WI38 (cell line): ENCODE results near the gene PJVK.
"Not testable (repeated sequence)": the region's sequence is repeated elsewhere in the genome, so short reads cannot be mapped to it uniquely, and the experiment has no call there.

Experiments
- H3K4me3 ChIP-seq: 2 replicates; pipeline ENCODE4 v1.5.1; 2011; ENCODE audit warnings: low read depth, mild to moderate bottlenecking, control low read depth, low read length
- TF ChIP-seq, protein P1 (sequence below): IDR thresholded peaks from 2 replicates; pipeline ENCODE4 v1.5.1; 2012; ENCODE audit warnings: low read depth, mild to moderate bottlenecking, control low read depth, low read length

Gene PJVK

DNA sequence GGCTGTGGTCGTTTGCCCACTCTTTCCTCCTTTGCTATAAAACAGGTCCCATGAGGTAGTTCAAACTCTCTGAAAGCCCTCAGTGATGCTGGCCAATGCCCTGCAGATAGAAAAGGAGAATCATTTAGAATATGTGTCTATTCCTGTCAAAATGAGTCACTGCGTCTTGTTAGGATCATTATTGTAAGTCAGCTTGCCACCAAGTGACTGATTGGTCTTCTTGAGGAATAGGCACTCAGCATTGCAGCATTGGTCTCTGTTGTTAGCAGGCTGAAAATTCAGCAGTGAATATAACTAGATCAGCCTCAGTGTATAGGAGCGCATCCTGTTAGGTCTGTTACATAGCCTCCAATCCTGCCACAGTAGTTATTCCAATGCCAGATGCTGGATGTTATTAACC, 29.1 kb upstream of the PJVK start:
- no peak overlapping the region for H3K4me3 ChIP-seq
- TF ChIP-seq, protein P1, sequence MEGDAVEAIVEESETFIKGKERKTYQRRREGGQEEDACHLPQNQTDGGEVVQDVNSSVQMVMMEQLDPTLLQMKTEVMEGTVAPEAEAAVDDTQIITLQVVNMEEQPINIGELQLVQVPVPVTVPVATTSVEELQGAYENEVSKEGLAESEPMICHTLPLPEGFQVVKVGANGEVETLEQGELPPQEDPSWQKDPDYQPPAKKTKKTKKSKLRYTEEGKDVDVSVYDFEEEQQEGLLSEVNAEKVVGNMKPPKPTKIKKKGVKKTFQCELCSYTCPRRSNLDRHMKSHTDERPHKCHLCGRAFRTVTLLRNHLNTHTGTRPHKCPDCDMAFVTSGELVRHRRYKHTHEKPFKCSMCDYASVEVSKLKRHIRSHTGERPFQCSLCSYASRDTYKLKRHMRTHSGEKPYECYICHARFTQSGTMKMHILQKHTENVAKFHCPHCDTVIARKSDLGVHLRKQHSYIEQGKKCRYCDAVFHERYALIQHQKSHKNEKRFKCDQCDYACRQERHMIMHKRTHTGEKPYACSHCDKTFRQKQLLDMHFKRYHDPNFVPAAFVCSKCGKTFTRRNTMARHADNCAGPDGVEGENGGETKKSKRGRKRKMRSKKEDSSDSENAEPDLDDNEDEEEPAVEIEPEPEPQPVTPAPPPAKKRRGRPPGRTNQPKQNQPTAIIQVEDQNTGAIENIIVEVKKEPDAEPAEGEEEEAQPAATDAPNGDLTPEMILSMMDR, result no peak

DNA sequence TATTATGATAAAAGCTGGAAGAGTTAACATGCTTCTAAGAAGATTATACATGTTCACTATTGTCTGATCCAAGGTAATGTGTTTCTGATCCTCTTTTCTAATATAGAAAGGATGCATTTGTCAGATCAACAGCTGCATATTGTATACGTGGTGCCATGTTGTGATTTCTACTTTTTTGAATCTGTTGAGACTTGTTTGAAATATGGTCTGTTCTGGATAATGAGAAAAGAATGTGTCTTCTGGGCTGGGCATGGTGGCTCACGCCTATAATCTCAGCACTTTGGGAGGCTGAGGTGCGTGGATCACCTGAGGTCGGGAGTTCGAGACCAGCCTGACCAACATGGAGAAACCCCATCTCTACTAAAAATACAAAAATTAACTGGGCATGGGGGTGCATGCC, 27.4 kb upstream of the PJVK start:
- H3K4me3 ChIP-seq, result not testable (repeated sequence)

DNA sequence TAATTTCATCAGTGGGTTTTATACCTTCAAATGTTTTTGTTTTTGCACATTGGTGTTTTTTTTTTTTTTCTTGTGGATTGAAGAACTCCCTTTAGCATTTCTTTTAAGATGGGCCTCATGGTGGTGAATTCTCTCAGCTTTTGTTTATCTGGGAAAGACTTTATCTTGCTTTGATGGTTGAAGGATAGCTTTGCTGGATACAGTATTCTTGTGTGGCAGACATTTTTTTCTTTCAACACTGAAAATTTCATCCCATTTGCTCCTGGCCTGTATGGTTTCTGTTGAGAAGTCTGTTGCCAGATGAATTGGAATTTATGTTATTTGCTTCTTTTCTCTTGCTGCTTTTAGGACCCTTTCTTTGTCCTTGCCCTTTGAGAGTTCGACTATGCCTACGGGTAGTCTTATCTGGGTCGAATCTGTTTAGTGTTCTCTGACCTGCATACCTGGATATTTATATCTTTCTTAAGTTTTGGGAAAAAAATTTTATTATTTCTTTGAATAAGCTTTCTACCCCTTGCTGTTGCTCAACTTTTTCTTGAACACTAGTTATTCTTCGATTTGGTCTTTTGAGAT, 25.8 kb upstream of the PJVK start:
- TF ChIP-seq, protein P1, result no peak
- H3K4me3 ChIP-seq, result no peak overlapping the region

DNA sequence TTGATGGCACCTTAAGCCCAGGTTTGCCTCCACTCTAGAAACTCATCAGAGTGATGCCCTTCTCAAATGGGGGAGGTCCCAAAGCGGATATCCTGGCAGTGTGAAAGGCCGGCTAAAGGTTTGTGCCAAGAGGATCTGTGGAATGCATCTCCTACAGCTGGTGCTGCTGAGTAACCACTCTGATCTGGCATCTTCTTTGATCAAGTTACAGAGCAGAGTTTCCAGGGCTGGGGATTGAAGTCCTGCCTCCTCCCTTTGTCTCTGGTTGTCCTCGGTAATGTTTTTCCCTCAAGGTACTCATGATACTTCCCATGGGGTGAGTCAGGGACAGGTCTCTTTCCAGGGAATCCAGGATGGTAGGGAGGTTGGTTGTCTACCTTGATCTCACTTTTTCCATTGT, 24.8 kb upstream of the PJVK start:
- TF ChIP-seq, protein P1, result no peak
- H3K4me3 ChIP-seq, result no peak overlapping the region

DNA sequence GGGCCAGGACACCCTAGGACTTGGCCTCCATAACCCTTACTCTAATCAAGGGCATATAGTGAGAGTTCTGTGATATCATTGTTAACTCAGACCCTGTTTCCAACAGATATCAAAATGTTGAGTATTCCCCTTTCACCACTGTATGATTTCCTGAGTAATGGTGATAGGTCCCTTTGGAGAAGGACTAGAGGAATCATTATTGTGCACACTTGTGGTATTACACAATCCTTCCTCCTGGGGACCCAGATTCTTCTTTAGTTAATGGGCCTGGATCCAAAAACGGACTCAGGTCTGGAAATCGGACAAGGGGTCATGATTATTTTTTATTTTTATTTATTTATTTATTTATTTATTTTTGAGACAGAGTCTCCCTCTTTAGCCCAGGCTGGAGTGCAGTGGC, 23.7 kb upstream of the PJVK start:
- H3K4me3 ChIP-seq, result no peak overlapping the region
- TF ChIP-seq, protein P1, result no peak

DNA sequence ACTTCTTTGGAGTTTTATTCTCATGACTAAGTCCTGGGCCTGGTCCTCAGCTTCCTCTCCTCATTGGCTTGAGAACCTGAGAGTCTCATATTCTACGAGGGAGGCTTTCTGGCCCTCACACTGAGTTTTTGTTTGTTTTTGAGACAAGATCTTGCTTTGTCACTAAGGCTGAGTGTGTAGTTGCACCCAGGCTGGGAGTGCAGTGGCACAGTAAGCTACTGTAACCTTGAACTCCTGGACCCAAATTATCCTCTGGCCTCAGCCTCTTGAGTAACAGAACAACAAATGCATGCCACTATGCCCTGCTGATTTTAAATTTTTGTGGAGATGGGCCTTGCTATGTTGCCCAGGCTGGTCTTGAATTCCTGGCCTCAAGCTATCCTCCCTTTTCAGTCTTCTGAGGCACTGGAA, 22.8 kb upstream of the PJVK start:
- H3K4me3 ChIP-seq, result no peak overlapping the region
- TF ChIP-seq, protein P1, result no peak

DNA sequence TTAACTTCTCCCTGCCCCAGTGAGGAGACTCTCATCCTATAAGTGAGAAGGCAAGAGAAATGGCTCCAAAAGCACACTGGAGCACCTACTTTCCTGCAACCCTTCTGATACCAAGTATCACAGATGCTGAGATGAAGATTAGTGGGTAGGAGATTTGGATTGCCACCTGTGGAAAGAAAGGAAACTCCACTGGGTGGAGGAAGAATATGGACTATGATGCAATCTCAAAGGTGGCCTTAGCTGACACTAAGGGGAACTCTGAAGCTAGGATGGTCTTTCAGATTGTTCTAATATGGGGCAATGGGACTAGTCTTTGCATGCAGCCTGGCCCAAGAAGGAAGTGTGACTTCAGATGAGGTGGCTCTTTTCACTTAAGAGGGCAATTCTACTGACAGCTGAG, 21.8 kb upstream of the PJVK start:
- TF ChIP-seq, protein P1, result no peak
- H3K4me3 ChIP-seq, result no peak overlapping the region

DNA sequence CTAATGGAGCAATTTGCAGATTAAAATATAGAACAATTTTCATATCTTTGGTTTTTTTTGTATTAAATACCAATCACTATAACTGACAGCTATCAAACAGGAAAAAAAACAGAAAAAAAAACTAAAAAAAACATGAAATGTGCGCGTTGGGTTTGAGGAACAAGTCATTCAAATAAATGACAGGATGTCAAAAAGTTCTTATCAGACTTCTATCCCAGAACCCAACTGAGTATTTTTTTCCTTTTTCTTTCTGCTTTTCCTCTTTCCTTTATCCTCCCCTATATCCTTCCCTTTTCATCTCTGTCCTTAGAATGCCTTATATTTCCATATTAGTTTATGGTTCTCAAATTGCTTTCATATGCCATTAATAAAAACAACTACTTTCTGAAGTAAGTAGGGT, 14.5 kb upstream of the PJVK start:
- no peak overlapping the region for H3K4me3 ChIP-seq
- TF ChIP-seq, protein P1, result no peak
